GM04503 (cell line): Measurements from ENCODE around the gene ASAP3.
"Not testable (repeated sequence)": the region's sequence is repeated elsewhere in the genome, so short reads cannot be mapped to it uniquely, and the experiment has no call there.

Source experiments
- DNase-seq: peaks from one replicate; pipeline ENCODE4 v3.0.0-alpha.2; 2012; ENCODE audit warnings: low read depth

Gene ASAP3

GRCh38 chr1:23395849-23396248 lies 88.1 kb downstream of the ASAP3 start:
- no peak for DNase-seq

- DNase-seq, result no peak
Measured at GRCh38 chr1:23395154-23395724, 88.7 kb downstream of the ASAP3 start.

GRCh38 chr1:23394684-23395083 lies 89.3 kb downstream of the ASAP3 start:
- DNase-seq, result peak; percentile 81

- no peak for DNase-seq
Measured at GRCh38 chr1:23394181-23394580, 89.8 kb downstream of the ASAP3 start.

- no peak for DNase-seq
Measured at GRCh38 chr1:23393706-23394105, 90.3 kb downstream of the ASAP3 start.

GRCh38 chr1:23392125-23392855 lies 91.7 kb downstream of the ASAP3 start:
- DNase-seq, result no peak

- DNase-seq, result no peak
Measured at GRCh38 chr1:23389837-23390321, 94.1 kb downstream of the ASAP3 start.

GRCh38 chr1:23387494-23387893 lies 96.5 kb downstream of the ASAP3 start:
- DNase-seq, result no peak

- DNase-seq, result no peak
Measured at GRCh38 chr1:23385119-23385621, 98.8 kb downstream of the ASAP3 start.

GRCh38 chr1:23384312-23385058 lies 99.5 kb downstream of the ASAP3 start:
- no peak for DNase-seq

GRCh38 chr1:23383577-23384311 lies 100.2 kb downstream of the ASAP3 start:
- DNase-seq, result no peak

GRCh38 chr1:23381233-23381885 lies 102.6 kb downstream of the ASAP3 start:
- DNase-seq, result no peak

- DNase-seq, result no peak
Measured at GRCh38 chr1:23380719-23381118, 103.3 kb downstream of the ASAP3 start.

- DNase-seq, result not testable (repeated sequence)
Measured at GRCh38 chr1:23380236-23380635, 103.7 kb downstream of the ASAP3 start.
